Measurements from ENCODE around the gene SLC2A9.

SLC2A9 gene

GRCh38 chr4:10026485-10026884 lies 5.2 kb upstream of the SLC2A9 start:
- TF ChIP-seq CTCF (IDR thresholded peaks at IDR 0.05; ENCODE audit: insufficient read depth, low read length, poor library complexity, severe bottlenecking) (no peak), EZH2phosphoT487 (conservative IDR thresholded peaks at IDR 0.05; ENCODE audit: low read length) (no peak)
- Histone ChIP-seq H3K4me2 (ENCODE audit: low read depth, low read length, poor library complexity, severe bottlenecking) (no peak overlapping the region), H3K9me3 (ENCODE audit: insufficient read depth, low read length) (no peaks in the 10 kb centered on the region), H3F3A (ENCODE audit: insufficient read depth) (no peaks in the 10 kb centered on the region), H3K4me3 (ENCODE audit: insufficient read depth, low read length, poor library complexity, severe bottlenecking) (no peak overlapping the region), H2AFZ (ENCODE audit: low read depth, low read length, severe bottlenecking) (no peak overlapping the region), H4K20me1 (ENCODE audit: low read depth, low read length) (no peaks in the 10 kb centered on the region), H3K27ac (ENCODE audit: low read depth, low read length) (no peak overlapping the region), H3K36me3 (ENCODE audit: low read length) (no peaks in the 10 kb centered on the region), H3K9me2 (replicated peaks; ENCODE audit: insufficient read depth, low read length) (no peaks in the 10 kb centered on the region), H3K79me2 (ENCODE audit: insufficient read depth, low read length) (no peaks in the 10 kb centered on the region), H3K9ac (ENCODE audit: low read length) (no peak overlapping the region), H3K27me3 (ENCODE audit: low read length) (no peaks in the 10 kb centered on the region)

DNA sequence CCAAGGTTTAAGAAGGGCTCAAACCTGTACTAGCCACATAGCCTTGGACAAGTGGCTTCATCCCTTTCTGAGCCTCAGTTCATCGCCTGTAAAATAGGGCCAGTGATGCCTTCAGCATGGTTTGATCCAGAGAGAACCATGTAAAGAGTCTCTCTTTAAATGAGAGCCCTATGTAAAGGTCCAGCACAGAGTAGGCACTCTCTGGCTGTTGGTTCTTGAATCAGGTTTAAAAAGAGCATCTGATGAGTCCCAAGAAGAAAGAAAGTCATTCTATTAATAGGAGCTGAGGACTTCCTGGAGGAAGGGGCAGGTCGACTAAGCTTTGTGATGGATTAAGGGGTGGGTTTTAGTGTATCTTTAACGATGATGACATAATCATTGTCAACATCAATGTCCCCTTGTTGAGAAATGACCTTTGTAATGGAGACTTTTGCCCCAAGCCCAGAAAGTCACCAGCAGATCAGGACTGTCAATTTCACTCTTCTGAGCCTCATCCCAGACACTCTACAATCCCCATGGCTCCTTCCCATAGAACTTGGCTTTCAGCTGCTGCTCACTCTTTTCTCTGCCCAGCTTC lies 4.0 kb upstream of the SLC2A9 start:
- Histone ChIP-seq H3K36me3 (ENCODE audit: low read length) (no peaks in the 10 kb centered on the region), H3K4me2 (ENCODE audit: low read depth, low read length, poor library complexity, severe bottlenecking) (no peak overlapping the region), H3K9ac (ENCODE audit: low read length) (no peak overlapping the region), H3K79me2 (ENCODE audit: insufficient read depth, low read length) (no peaks in the 10 kb centered on the region), H3K4me3 (ENCODE audit: insufficient read depth, low read length, poor library complexity, severe bottlenecking) (no peak overlapping the region), H3K9me3 (ENCODE audit: insufficient read depth, low read length) (no peaks in the 10 kb centered on the region), H2AFZ (ENCODE audit: low read depth, low read length, severe bottlenecking) (no peak overlapping the region), H4K20me1 (ENCODE audit: low read depth, low read length) (no peaks in the 10 kb centered on the region), H3K27me3 (ENCODE audit: low read length) (no peaks in the 10 kb centered on the region), H3K27ac (ENCODE audit: low read depth, low read length) (no peak overlapping the region), H3F3A (ENCODE audit: insufficient read depth) (no peaks in the 10 kb centered on the region), H3K9me2 (replicated peaks; ENCODE audit: insufficient read depth, low read length) (no peaks in the 10 kb centered on the region)
- TF ChIP-seq EZH2phosphoT487 (conservative IDR thresholded peaks at IDR 0.05; ENCODE audit: low read length) (no peak), CTCF (IDR thresholded peaks at IDR 0.05; ENCODE audit: insufficient read depth, low read length, poor library complexity, severe bottlenecking) (no peak)

- no peak overlapping the region for H3K4me2 ChIP-seq (ENCODE audit: low read depth, low read length, poor library complexity, severe bottlenecking)
Observed at GRCh38 chr4:10024303-10024702, 3.0 kb upstream of the SLC2A9 start.

More at GRCh38 chr4:10024303-10024702, 3.0 kb upstream of the SLC2A9 start:
- no peaks in the 10 kb centered on the region for H3K79me2 ChIP-seq (ENCODE audit: insufficient read depth, low read length)
- TF ChIP-seq CTCF (IDR thresholded peaks at IDR 0.05; ENCODE audit: insufficient read depth, low read length, poor library complexity, severe bottlenecking), result no peak
- no peak for TF ChIP-seq EZH2phosphoT487 (conservative IDR thresholded peaks at IDR 0.05; ENCODE audit: low read length)
- H4K20me1 ChIP-seq (ENCODE audit: low read depth, low read length), result no peaks in the 10 kb centered on the region
- no peaks in the 10 kb centered on the region for H3K9me3 ChIP-seq (ENCODE audit: insufficient read depth, low read length)
- H3K27me3 ChIP-seq (ENCODE audit: low read length), result no peaks in the 10 kb centered on the region
- H3K27ac ChIP-seq (ENCODE audit: low read depth, low read length), result no peak overlapping the region
- H3F3A ChIP-seq (ENCODE audit: insufficient read depth), result no peaks in the 10 kb centered on the region
- H2AFZ ChIP-seq (ENCODE audit: low read depth, low read length, severe bottlenecking), result no peak overlapping the region
- H3K4me3 ChIP-seq (ENCODE audit: insufficient read depth, low read length, poor library complexity, severe bottlenecking), result no peak overlapping the region
- no peak overlapping the region for H3K9ac ChIP-seq (ENCODE audit: low read length)
- no peaks in the 10 kb centered on the region for H3K36me3 ChIP-seq (ENCODE audit: low read length)
- H3K9me2 ChIP-seq (replicated peaks; ENCODE audit: insufficient read depth, low read length), result no peaks in the 10 kb centered on the region

All from SU-DHL-6 (cell line).